GM18505 (cell line): ENCODE data around the gene MIPOL1.
"Not testable (repeated sequence)": the region's sequence is repeated elsewhere in the genome, so short reads cannot be mapped to it uniquely, and the experiment has no call there.

Experiments
- ATAC-seq: cut with Tn5 transposase; IDR thresholded peaks from one replicate; pipeline ENCODE4 v1.9.1; 2021; ENCODE audit not compliant: unreplicated experiment
- POLR2A ChIP-seq: IDR thresholded peaks from 4 replicates; pipeline ENCODE4 v1.6.1; 2011; ENCODE audit warnings: borderline replicate concordance; ENCODE audit not compliant: insufficient read depth, insufficient read length; ENCODE audit errors: extremely low read depth

The MIPOL1 gene

GRCh38 chr14:37376944-37377609 is 179.3 kb downstream of the MIPOL1 start:
- ATAC-seq = no peak
- TF ChIP-seq POLR2A = no peak

GRCh38 chr14:37384870-37385596 is 187.3 kb downstream of the MIPOL1 start:
- TF ChIP-seq POLR2A = no peak
- ATAC-seq = no peak

- not testable (repeated sequence) for ATAC-seq
Measured at GRCh38 chr14:37397157-37397940, 199.6 kb downstream of the MIPOL1 start.

- ATAC-seq = no peak
- TF ChIP-seq POLR2A = no peak
Measured at GRCh38 chr14:37397941-37398215, 200.1 kb downstream of the MIPOL1 start.

GRCh38 chr14:37399517-37399916 is 201.8 kb downstream of the MIPOL1 start:
- no peak for ATAC-seq
- TF ChIP-seq POLR2A = no peak

- TF ChIP-seq POLR2A = no peak
- ATAC-seq = no peak
Measured at GRCh38 chr14:37401093-37401492, 203.4 kb downstream of the MIPOL1 start.

- no peak for TF ChIP-seq POLR2A
- ATAC-seq = no peak
Measured at GRCh38 chr14:37403626-37404025, 205.9 kb downstream of the MIPOL1 start.

- ATAC-seq = no peak
- no peak for TF ChIP-seq POLR2A
Measured at GRCh38 chr14:37406095-37406494, 208.4 kb downstream of the MIPOL1 start.

GRCh38 chr14:37411079-37411735 is 213.5 kb downstream of the MIPOL1 start:
- ATAC-seq = no peak
- no peak for TF ChIP-seq POLR2A

- ATAC-seq = no peak
- TF ChIP-seq POLR2A = no peak
Measured at GRCh38 chr14:37413050-37413449, 215.3 kb downstream of the MIPOL1 start.

GRCh38 chr14:37413504-37414003 is 215.8 kb downstream of the MIPOL1 start:
- TF ChIP-seq POLR2A = no peak
- no peak for ATAC-seq

- TF ChIP-seq POLR2A = no peak
- ATAC-seq = no peak
Measured at GRCh38 chr14:37416264-37416663, 218.5 kb downstream of the MIPOL1 start.

GRCh38 chr14:37417151-37417550 is 219.4 kb downstream of the MIPOL1 start:
- ATAC-seq = no peak
- TF ChIP-seq POLR2A = no peak

GRCh38 chr14:37417833-37418232 is 220.1 kb downstream of the MIPOL1 start:
- TF ChIP-seq POLR2A = no peak
- ATAC-seq = no peak

- TF ChIP-seq POLR2A = no peak
- no peak for ATAC-seq
Measured at GRCh38 chr14:37420622-37421021, 222.9 kb downstream of the MIPOL1 start.
